Measurements from ENCODE around the gene FRMD4A.

GRCh38 chr10:13868528-13869294 lies 462.0 kb downstream of the FRMD4A start:
- no peak for TF ChIP-seq EZH2 (IDR thresholded peaks at IDR 0.05; ENCODE audit: borderline replicate concordance, low read depth, low read length, severe bottlenecking)
- TF ChIP-seq CTCF (IDR thresholded peaks at IDR 0.05; ENCODE audit: borderline replicate concordance, extremely low read depth, low read length, poor library complexity, severe bottlenecking), result no peak
